OCI-M1 (cell line): ENCODE measurements around the gene ADAMTS2.

Experiments
- DNase-seq: peaks from one replicate; lab custom pipeline; 2025; lab: John Stamatoyannopoulos, UW

The ADAMTS2 gene

DNA sequence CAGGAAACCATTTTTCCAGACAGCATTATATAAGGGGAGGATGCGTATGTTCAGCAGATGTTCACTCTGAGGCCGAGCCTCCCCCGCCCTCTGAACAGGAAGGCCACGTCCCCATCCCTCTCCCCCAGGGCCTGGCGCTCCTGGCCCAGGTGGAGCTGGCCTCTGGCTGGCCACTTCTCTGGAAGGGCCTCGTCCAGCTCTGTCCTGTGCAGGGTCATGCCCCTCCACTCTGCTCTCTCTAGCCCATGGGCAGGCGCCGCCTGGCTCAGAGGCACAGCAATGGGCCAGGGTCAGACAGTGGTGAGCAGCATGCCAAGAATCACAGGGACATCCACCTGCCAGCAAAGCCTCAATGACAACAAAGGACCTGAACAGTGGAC is 34.2 kb downstream of the ADAMTS2 start:
- DNase-seq = no peak

DNA sequence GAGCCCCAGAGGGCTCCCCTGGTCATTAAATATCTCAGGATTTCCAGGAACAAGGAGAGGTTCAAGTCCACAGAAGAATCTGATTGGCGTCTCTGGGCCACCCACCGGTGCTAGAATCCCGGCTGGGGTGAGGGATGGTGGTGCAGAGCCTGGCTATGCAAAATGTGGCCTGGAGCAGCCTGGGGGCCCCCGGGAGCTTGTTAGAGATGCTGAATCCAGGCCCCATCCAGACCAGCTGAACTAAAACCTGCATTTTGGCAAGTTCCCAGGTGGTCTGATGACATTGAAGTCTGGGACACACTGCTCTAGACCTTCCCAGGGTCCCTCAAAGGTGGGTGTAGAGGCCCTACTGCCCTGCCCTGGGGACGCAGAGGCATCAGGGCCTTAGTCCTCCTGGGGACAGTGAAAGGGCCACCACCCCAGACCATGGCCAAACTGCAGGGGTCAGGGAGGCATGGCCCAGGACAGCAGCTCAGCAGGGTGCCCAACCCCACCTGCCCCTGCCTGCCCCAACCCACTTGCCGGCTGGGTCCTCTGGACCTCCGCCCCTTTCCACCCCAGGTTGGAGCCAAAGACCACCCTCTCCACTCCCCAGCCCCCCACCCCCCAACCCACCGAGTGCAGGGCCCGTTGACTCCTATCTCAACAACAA is 34.7 kb downstream of the ADAMTS2 start:
- DNase-seq = no peak

DNA sequence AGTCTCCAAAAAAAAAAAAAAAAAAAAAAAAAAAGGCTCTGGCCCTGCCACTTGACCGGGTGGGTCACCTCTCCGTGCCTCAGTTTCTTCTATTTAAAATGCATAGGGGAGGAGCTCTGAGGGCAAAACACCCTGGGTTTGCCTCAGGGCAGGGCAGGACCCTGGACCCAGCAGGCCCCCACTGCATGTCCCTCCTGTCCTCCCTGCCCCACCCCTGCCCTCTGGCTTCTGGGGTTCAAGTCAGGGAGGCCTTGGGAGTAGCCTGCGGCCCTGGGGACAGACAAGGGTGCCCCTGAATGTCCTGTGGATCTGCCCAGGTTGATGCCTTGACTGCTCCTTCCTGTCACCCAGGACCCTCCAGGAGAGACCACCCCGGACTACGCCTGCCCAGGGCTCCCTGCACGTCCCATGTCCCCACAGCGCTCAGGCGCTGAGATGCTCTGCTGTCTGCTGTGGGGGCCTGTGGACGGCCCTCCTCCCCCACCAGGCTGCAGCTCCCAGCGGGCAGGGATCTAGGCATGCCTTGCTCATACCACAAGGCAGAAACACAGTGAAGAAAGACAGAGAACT is 35.4 kb downstream of the ADAMTS2 start:
- no peak for DNase-seq

DNA sequence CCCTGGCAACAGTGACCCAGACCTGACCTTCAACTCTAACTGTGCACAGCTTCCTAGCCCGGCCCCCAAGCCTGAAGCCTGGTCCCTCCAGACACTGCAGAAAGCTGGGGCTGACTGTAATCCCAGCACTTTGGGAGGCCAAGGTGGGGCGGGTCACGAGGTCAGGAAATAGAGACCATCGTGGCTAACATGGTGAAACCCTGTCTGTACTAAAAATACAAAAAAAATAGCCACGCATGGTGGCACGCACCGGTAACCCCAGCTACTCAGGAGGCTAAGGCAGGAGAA is 35.9 kb downstream of the ADAMTS2 start:
- DNase-seq = no peak

GRCh38 chr5:179308563-179309382 is 36.5 kb downstream of the ADAMTS2 start:
- DNase-seq = no peak

DNA sequence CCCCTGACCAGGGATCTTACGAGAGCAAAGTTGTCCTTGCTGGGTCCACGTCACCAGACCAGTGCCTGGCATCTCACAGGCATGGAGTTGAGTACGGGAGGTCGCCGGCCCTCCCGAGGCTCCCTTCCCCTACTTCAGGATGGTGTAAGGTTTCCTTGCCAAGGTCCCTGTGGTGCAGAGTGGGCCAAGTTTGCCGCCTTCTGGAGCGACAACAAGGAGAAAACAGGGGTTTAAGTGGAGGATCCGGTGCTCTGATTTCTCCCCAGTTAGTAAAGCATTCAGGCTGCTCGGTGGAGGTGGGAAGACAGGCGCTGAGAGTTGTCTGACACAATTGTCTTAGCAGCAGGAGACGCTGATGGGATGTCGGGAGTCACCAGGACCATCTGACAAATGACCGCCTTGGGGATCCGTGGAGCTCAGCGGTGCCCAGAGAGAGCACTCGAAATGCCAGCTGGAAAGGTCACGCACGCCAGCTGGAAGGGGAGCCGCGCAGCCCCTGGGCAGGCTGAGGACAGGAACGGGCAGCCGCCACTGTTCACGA is 37.3 kb downstream of the ADAMTS2 start:
- no peak for DNase-seq

DNA sequence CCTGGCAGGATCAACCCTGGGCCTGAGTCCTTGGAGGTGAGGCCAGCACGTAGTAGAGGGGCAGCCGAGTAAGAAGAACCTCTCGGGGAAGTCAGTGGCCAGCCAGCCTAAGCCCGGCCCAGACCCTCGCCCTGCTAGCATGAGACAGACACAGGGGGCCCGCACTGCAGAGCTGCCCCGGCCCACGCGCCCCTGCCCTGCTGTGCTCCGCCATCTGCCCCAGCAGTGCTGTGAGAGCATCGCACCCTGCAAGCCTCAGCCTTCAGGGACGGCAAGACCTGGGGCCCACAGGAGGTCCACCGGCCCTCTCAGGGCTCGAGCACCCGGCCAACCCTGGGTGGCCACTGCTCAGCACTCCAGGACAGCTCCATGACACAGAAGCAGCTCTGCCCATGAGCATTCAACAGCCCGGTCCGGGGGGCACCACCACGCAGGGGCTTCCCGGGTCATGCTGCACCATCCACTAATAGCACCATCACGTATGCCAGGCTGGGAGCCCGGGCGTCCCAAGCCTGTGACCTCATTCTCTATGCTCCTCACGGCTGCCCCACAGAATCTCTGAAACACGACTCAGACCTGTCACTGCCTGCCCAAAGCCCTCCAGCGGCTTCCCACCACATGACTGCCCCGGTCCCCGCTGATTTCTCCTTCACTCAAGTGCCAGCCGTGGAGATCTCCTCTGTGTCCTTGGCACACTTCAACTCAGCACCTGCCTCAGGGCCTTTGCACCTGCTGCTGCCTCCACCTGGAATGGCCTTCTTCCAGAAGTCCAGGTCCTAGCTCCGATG is 38.1 kb downstream of the ADAMTS2 start:
- DNase-seq = no peak

- no peak for DNase-seq
Observed at GRCh38 chr5:179306191-179307012, 38.9 kb downstream of the ADAMTS2 start.

DNA sequence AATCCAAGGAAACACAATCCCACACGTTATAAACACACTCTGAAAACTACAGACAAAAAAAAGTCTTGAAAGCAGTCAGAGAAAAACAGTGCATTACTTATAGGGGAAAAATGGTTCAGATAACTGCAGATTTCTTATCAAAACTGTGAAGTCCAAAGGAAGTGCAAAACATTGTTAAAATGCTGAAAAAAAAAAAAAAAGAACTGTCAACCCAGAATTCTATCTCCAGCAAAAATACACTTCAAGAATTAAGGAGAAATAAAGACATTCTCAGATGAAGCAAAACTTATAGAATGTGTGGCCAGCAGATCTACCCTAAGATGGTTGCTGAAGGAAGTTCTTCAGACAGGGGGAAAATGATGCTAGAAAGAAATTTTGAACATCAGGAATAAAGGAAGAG is 40.4 kb downstream of the ADAMTS2 start:
- DNase-seq = no peak

- DNase-seq = no peak
Observed at GRCh38 chr5:179304466-179304865, 40.8 kb downstream of the ADAMTS2 start.

DNA sequence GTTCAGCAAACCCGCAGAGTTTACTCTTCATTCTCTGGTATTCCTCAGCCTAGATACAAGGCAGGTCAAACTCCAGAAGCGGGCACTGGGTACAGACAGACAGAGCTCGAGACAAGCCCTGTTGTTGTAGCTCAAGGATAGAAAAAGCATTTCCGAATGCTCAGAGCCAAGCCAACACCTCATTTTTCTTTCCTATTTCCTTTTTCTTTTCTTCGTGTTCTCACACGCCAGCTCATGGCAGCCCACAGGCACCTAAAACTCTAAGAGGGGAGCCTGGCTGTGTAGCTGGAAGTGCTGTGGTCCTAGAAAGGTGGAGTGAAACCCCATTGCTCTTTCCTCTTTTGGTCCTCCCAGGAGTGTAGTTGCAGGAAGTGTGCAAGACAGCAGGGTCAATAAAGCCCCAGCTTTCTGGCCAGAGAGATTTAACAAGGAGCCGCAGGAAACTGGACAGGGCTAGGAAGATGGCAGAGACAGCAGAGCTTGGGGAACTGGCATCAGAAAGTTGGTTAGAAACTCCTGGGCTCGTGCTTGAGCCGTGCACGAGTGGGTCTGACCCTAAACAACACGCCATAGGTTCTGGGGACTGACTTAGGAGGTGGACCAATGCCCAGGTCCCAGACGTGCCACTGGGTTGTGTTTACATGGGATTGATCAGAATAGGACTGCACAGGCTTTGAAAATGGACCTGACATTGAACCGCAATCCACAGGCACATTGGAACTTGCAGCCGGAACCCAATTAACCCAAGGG is 41.6 kb downstream of the ADAMTS2 start:
- no peak for DNase-seq

GRCh38 chr5:179302499-179303185 is 42.6 kb downstream of the ADAMTS2 start:
- DNase-seq = no peak

DNA sequence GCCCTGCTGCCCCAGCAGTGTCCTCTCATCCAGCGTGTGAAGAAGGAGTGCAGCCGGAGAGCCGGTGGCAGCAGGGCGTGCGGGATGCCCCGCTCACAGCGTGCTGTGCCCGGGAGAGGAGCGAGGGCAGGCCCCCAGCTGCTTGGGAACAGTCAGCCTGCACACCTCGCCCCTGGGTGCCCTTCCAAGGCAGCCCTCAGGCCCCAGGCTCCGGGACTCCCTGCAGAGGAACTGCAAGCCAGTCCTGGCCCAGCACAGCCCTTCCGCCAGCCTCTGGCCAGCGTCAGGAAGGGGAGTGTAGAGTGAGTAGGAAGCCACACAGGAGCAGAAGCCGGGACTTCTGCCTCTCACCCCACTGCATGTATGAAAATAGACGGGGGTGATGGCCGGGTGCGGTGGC is 43.5 kb downstream of the ADAMTS2 start:
- DNase-seq = no peak

DNA sequence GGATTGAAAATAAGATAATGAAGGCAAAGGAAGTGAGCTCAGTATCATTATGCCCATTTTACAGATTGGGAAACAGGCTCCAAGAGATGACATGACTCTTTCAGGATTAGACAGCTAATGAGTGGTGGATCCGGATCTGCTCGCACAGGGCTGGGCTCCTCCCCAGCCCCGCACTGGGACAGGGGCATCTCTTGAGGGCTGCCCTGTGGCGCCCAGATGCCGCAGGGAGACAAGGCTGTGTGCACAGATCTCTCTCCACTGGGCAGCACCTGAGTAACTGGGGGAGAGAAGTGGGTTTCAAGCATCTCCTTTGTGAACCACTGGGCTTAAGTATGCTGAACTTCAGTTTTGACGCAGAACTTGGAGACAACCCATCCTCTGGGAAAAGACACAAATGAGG is 43.9 kb downstream of the ADAMTS2 start:
- DNase-seq = no peak

DNA sequence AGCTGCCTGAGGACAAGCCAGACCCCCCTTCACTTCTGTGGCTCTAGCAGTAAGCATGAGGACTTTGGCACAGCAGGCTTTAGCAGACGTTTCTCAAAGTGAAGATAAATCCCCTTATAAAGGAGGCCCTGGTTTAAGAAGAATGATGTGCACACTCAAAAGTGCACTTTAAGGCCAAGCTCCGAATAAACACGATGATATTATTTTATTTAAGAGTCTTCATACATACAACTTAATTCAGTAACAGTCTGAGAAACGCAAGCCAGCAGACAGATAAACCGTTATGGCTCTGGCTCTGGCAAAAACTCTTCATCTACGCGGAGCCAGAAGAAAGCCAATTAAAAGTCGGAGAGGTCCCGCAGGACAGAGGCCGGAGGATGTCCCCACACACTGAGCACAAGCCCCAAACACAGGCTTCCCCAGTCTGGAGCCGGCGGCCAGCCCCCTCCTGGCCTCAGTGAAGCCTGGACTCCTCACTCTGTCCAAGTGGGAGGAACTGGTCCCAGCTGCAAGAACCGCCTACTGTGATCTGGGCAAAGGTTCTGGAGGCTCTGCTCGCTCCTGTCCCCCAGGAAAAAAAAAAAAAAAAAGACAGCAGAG is 44.6 kb downstream of the ADAMTS2 start:
- no peak for DNase-seq

DNA sequence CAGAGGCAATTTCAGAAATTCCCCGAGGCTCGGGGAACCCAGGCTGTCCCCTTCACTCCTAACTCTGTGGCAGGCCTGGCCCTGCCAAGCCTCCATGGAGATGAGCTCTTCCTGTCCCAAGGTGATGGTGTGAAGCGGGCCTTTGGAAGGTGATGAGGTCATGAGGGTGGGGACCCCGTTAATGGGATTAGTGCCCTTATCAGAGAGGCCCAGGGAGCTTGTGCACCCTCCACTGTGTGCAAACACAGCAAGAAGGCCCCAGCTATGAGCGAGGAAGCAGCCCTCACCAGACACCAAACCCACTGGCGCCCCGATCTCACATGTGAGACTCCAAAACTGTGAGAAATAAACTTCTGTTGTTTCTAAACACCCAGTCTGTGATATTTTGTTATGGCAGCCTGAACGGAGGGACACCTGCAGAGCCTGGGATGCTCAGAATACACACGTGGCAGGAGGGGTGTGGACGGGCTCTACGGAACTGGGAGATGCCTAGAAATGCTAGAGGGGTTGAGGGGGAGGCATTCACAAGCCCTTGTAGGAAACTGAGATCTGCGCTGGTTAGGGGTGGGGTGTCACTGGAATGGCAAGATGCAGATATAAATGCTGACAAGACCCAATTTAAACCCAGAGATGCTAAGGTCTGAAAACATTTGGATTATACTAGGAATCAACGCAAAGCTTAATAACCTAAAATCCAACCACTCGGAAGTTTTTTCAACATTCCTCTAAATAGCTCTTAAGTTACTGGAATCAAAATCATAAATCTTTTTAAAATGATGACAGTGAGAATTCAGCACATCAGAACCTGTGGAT is 46.9 kb downstream of the ADAMTS2 start:
- DNase-seq = no peak

GRCh38 chr5:179297486-179298180 is 47.6 kb downstream of the ADAMTS2 start:
- DNase-seq = no peak

- no peak for DNase-seq
Observed at GRCh38 chr5:179297026-179297425, 48.2 kb downstream of the ADAMTS2 start.
